Vagina (tissue), 2 donors: ENCODE results near the gene RNASEH1.

Source experiments
- CTCF ChIP-seq, 3 experiments: fragments of 450-650 bp in 2 of 3; fragments of 200-600 bp in 1 of 3; sonication (generic) in 1 of 3; IDR thresholded peaks; one replicate each; pipeline ENCODE4 v1.5.1; 2017 to 2019; ENCODE audit warnings: antibody characterized with exemption in 3 of 3, mild to moderate bottlenecking in 2 of 3, moderate library complexity in 2 of 3
- POLR2A ChIP-seq, 2 donors: fragments of 450-650 bp; IDR thresholded peaks; one replicate each; pipeline ENCODE4 v1.6.1; 2017; ENCODE audit warnings: antibody characterized with exemption in 2 of 2, mild to moderate bottlenecking in 2 of 2, moderate library complexity in 2 of 2

DNA sequence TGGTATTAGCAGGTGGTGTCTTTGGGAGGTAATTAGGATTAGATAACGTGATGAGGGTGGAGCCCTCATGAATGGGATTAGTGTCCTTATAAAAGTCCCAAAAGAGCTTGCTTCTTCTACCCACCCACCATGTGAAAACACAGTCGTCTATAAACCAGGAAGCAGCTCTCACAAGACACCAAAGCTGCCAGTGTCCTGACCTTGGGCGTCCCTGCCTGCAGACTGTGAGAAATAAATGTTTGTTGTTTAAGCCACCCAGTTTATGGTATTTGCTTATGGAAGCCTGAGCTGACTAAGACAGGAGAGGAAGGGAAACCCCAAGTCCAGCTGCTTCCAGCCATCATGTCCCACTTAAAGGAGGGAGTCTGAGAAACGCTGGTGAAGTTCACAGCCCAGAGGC lies 52.4 kb downstream of the RNASEH1 start:
- no peak for TF ChIP-seq CTCF (IDR thresholded peaks at IDR 0.05)
- no peak for TF ChIP-seq POLR2A (IDR thresholded peaks at IDR 0.05)
